ENCODE measurements around the gene IL17RE. TPM values are rescaled to one million over a fixed set of nuclear protein-coding genes. Genes with fewer than 3 reads are reported as not detected.

IL17RE gene
- total and polyA plus RNA-seq, 2 of the 13 experiments (the other 11 are each of a cell fraction or from before 2014, with no cell fraction given): 14.5 to 24.1 TPM

DNA sequence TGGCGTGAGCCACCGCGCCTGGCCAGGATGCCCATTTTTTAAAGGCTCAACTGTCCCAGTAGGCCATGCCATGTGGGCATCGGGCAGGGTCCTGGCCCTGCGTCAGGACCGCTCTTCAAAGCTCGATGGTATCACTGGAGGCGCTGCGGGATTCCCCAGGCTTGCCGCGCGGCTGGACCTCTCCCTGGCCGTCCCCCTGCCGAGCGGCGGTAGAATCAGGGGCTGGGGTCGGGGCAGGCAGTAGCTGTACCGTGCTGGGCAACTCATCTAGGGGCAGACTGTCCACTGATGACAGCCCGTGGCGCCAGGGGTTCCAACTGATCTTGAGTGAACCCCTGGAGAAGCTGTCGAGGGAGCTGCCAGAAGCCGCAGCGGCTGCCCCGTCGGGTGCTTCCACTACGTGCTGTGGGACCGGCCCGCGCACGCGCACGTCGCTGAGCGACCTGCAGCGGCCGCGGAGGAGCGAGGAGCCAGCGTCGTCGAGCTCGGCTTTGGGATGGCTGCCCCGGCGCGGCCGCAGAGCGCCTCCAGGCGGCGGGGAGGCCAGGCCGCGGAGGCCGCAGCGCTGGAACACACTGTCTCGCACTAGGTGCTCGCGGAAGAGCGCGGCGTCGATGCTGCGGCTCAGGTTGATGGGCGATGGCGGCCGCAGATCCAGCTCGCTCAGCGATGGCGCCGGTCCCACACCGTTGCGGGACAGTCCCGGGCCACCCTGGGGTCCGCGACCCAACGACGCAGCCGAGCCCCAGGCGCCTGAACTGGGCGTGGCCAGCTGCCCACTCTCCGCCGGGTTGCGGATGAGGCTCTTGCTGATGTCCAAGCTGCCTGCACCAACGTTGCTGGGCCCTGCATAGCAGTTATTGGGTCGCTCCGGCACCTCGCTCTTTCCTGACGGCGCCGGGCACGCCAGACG lies 43.7 kb downstream of the IL17RE start (continued):
- TF ChIP-seq, protein P1, sequence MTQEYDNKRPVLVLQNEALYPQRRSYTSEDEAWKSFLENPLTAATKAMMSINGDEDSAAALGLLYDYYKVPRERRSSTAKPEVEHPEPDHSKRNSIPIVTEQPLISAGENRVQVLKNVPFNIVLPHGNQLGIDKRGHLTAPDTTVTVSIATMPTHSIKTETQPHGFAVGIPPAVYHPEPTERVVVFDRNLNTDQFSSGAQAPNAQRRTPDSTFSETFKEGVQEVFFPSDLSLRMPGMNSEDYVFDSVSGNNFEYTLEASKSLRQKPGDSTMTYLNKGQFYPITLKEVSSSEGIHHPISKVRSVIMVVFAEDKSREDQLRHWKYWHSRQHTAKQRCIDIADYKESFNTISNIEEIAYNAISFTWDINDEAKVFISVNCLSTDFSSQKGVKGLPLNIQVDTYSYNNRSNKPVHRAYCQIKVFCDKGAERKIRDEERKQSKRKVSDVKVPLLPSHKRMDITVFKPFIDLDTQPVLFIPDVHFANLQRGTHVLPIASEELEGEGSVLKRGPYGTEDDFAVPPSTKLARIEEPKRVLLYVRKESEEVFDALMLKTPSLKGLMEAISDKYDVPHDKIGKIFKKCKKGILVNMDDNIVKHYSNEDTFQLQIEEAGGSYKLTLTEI (CRISPR knock-in tag; conservative IDR thresholded peaks at IDR 0.05): no peak
- TF ChIP-seq, protein P2, sequence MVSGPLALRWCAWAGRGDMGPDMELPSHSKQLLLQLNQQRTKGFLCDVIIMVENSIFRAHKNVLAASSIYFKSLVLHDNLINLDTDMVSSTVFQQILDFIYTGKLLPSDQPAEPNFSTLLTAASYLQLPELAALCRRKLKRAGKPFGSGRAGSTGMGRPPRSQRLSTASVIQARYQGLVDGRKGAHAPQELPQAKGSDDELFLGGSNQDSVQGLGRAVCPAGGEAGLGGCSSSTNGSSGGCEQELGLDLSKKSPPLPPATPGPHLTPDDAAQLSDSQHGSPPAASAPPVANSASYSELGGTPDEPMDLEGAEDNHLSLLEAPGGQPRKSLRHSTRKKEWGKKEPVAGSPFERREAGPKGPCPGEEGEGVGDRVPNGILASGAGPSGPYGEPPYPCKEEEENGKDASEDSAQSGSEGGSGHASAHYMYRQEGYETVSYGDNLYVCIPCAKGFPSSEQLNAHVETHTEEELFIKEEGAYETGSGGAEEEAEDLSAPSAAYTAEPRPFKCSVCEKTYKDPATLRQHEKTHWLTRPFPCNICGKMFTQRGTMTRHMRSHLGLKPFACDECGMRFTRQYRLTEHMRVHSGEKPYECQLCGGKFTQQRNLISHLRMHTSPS (CRISPR knock-in tag; IDR thresholded peaks at IDR 0.05; ENCODE audit: low read depth): no peak
- TF ChIP-seq, protein P3, sequence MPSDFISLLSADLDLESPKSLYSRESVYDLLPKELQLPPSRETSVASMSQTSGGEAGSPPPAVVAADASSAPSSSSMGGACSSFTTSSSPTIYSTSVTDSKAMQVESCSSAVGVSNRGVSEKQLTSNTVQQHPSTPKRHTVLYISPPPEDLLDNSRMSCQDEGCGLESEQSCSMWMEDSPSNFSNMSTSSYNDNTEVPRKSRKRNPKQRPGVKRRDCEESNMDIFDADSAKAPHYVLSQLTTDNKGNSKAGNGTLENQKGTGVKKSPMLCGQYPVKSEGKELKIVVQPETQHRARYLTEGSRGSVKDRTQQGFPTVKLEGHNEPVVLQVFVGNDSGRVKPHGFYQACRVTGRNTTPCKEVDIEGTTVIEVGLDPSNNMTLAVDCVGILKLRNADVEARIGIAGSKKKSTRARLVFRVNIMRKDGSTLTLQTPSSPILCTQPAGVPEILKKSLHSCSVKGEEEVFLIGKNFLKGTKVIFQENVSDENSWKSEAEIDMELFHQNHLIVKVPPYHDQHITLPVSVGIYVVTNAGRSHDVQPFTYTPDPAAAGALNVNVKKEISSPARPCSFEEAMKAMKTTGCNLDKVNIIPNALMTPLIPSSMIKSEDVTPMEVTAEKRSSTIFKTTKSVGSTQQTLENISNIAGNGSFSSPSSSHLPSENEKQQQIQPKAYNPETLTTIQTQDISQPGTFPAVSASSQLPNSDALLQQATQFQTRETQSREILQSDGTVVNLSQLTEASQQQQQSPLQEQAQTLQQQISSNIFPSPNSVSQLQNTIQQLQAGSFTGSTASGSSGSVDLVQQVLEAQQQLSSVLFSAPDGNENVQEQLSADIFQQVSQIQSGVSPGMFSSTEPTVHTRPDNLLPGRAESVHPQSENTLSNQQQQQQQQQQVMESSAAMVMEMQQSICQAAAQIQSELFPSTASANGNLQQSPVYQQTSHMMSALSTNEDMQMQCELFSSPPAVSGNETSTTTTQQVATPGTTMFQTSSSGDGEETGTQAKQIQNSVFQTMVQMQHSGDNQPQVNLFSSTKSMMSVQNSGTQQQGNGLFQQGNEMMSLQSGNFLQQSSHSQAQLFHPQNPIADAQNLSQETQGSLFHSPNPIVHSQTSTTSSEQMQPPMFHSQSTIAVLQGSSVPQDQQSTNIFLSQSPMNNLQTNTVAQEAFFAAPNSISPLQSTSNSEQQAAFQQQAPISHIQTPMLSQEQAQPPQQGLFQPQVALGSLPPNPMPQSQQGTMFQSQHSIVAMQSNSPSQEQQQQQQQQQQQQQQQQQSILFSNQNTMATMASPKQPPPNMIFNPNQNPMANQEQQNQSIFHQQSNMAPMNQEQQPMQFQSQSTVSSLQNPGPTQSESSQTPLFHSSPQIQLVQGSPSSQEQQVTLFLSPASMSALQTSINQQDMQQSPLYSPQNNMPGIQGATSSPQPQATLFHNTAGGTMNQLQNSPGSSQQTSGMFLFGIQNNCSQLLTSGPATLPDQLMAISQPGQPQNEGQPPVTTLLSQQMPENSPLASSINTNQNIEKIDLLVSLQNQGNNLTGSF (CRISPR knock-in tag; IDR thresholded peaks at IDR 0.05): 0 out of 2 replicates have a peak, but pooled peaks have one; percentile 32
- TF ChIP-seq ZFP41 (CRISPR knock-in tag; IDR thresholded peaks at IDR 0.05; ENCODE audit: borderline replicate concordance) (peak; percentile 38; the same call in 1 of the 2 replicates), ZFX (CRISPR knock-in tag; IDR thresholded peaks at IDR 0.05; ENCODE audit: low read depth) (peak; percentile 72; the same call in 1 of the 2 replicates), ELF1 (CRISPR knock-in tag; IDR thresholded peaks at IDR 0.05) (no peak), SMARCC2 (IDR thresholded peaks at IDR 0.05) (no peak), LCORL (IDR thresholded peaks at IDR 0.05) (no peak), LCORL (CRISPR knock-in tag; IDR thresholded peaks at IDR 0.05) (peak; percentile 86), ZNF329 (CRISPR knock-in tag; IDR thresholded peaks at IDR 0.05; ENCODE audit: low read depth) (peak; percentile 83; the same call in 1 of the 2 replicates), SMAD3 (CRISPR knock-in tag; IDR thresholded peaks at IDR 0.05) (no peak)
- TF ChIP-seq, protein P4, sequence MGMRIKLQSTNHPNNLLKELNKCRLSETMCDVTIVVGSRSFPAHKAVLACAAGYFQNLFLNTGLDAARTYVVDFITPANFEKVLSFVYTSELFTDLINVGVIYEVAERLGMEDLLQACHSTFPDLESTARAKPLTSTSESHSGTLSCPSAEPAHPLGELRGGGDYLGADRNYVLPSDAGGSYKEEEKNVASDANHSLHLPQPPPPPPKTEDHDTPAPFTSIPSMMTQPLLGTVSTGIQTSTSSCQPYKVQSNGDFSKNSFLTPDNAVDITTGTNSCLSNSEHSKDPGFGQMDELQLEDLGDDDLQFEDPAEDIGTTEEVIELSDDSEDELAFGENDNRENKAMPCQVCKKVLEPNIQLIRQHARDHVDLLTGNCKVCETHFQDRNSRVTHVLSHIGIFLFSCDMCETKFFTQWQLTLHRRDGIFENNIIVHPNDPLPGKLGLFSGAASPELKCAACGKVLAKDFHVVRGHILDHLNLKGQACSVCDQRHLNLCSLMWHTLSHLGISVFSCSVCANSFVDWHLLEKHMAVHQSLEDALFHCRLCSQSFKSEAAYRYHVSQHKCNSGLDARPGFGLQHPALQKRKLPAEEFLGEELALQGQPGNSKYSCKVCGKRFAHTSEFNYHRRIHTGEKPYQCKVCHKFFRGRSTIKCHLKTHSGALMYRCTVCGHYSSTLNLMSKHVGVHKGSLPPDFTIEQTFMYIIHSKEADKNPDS (CRISPR knock-in tag; IDR thresholded peaks at IDR 0.05): peak; percentile 36; the same call in 1 of the 2 replicates
- TF ChIP-seq, protein P5, sequence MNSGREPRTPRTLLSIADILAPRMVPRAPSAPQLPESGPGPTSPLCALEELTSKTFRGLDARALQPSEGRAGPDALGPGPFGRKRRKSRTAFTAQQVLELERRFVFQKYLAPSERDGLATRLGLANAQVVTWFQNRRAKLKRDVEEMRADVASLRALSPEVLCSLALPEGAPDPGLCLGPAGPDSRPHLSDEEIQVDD (CRISPR knock-in tag; IDR thresholded peaks at IDR 0.05; ENCODE audit: borderline replicate concordance): no peak

Data from HepG2 (cell line).